ENCODE results near the gene FBRSL1.

FBRSL1 gene

DNA sequence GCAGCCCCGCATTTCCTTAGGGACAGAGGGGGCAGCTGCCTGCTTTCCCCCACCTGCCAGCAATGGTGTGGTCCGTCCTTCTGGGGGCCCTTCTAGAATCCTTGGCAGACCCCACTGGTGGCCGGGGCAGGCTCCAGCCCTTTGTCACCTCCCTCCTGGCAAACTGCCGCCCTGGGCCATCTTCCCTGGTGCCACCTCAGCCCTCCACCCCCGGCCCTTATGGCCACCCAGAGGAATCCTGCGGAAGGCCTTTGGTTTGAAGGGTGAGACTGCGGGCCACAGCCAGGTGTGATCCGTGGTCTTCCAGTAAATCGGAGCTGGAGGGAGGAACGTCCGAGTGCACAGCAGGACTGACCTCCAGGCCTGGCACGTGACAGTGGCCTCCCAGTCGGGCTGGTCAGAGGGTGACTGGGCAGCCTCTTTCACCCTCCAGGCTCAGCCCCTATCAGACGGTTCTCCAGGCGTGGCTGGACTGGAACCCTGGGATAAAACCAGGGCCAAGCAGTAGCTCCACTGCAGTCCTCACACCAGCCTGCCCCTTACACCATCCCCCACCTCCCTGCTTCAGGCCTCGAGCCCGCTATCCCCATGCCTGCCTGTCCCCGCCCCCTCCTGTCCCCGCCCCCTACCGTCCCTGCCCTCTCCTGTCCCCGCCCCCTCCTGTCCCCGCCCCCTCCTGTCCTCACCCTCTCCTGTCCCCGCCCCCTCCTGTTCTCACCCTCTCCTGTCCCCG lies 12.4 kb downstream of the FBRSL1 start:
- TF ChIP-seq, protein P1, sequence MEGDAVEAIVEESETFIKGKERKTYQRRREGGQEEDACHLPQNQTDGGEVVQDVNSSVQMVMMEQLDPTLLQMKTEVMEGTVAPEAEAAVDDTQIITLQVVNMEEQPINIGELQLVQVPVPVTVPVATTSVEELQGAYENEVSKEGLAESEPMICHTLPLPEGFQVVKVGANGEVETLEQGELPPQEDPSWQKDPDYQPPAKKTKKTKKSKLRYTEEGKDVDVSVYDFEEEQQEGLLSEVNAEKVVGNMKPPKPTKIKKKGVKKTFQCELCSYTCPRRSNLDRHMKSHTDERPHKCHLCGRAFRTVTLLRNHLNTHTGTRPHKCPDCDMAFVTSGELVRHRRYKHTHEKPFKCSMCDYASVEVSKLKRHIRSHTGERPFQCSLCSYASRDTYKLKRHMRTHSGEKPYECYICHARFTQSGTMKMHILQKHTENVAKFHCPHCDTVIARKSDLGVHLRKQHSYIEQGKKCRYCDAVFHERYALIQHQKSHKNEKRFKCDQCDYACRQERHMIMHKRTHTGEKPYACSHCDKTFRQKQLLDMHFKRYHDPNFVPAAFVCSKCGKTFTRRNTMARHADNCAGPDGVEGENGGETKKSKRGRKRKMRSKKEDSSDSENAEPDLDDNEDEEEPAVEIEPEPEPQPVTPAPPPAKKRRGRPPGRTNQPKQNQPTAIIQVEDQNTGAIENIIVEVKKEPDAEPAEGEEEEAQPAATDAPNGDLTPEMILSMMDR (IDR thresholded peaks at IDR 0.05): no peak

DNA sequence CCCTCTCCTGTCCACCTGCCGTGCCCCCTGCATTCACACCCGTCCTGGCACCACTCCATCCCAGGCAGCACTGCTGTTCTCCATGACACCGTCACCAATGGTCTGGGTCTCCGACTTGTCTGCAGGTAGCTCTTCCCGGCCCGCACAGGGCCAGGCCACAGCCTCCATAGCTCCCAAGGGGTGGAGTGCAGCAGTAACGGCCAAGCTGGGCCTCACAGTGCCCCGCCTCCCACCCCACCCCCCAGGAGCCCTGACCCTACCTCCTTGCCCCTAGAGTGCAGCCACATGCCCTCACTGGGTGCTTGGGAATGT lies 12.9 kb downstream of the FBRSL1 start:
- TF ChIP-seq, protein P1 (IDR thresholded peaks at IDR 0.05): no peak

DNA sequence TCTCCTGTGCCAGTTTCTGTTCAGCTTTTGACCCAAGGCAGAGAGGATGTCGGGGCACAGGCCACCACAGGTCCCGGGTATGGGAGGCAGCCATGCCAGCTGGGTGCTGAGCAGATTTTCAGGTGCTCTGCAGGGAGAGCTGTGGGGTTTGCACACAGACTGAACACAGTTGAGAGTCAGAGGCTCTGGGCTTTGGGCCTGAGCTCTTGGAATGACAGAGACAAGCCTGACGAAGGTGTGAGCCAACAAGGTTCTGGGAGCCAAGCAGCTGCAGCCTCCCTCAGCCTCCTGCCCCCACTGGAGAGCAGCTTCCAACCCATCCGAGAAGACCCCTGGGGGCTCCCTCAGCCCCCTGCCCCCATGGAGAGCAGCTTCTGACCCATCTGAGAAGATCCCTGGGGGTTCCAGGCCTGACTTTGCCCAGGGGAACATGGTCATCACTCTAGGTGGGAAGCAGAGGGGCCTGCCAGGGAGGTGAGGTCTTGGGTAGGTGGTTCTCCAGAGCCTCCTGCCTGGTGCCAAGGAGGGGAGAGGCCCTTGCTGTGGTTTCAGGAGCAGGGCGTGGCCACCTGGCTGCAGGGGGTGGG lies 13.8 kb downstream of the FBRSL1 start:
- TF ChIP-seq, protein P1 (IDR thresholded peaks at IDR 0.05): no peak

DNA sequence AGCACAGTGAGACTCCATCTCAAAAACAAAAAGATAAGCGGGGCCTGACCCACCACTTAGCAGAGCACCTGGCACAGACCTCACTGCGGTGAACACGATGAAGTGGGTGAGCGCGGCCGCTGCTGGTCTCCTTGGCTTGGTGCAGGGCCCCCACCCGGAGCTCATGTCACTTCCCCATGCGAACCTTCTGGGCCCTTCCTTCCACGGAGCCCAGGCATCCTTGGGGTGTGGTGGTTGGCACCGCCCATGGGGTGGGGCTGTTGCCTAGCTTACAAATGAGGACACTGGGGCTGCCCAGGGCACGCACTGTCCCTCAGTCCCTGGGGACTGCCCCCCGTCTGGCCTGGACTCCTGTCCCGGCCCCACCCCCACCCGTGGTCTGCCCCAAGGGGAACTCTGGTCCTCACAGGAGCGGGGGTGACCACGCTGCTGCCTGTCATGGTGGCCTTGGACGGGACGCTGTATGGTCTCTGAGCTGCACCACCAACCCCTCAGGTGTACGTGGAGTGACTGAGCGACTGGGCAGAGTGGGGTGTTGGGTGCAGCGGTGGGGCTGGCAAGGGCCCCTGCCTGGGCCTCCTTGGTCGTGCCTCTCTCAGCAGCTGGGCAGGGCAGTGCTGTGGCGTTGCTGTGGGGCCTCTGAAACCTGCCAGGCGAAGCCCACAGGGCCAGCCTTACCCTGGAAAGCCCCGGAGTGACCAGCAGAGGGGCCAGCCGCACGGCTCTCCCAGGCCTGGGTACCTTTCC lies 15.3 kb downstream of the FBRSL1 start:
- TF ChIP-seq, protein P1 (IDR thresholded peaks at IDR 0.05): no peak

DNA sequence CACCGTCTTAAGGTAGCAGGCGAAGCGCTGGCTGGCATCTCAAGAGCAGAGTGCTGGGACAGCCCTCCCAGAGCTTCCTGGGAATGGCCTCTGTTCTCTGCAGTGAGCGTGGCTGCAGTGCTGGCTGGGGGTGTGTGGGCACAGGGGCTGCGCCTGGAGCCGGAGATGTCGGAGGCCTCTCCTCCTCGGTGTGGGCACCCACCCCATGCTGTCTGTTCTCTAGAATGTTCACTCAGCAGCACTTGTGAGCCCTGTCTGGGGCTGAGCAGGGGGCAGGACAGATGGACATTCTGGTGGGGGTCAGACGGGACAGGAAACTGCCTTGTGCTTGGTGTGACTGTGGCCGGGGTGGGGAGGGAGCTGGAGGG lies 15.9 kb downstream of the FBRSL1 start:
- TF ChIP-seq, protein P1 (IDR thresholded peaks at IDR 0.05): no peak

DNA sequence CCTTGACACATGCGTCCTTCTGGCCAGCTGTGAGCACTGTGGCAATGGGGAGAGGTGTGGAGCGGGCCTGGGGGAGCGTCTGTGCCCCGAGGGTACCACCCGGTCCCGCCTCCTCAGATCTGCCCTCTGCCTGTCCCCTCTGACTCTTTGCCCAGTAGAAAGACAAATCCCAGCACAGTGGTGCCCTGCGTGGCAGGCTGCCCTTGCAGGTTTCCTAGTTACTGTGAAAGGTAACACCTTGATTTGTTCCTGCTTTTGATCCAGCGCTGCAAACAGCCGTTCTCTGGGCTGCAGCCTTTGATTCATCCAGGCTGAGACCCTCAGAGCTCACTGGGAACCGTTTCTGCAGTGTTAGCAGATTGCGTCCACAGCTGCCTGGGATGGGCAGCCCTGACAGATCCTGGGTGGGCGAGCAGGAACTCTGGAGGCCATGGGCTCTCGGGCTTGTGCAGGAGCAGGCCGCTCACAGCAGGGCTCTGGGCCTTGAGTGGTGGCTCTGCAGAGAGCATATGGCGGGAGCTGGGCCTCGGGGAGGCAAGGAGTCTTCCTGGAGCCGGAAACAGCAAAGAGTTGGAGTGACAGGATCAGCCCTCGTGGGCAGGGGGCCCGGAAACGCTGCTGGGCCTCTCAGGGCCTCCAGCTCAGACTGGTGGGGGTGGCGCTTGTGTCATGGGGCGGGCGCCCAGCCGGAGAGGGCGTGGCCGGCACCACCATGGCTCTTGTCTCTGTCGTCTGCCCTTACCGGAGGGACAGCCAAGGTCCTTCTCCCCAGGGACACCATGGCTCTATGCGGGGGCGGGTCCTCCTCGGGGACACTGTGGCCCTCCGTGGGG lies 16.6 kb downstream of the FBRSL1 start:
- TF ChIP-seq, protein P1 (IDR thresholded peaks at IDR 0.05): no peak

DNA sequence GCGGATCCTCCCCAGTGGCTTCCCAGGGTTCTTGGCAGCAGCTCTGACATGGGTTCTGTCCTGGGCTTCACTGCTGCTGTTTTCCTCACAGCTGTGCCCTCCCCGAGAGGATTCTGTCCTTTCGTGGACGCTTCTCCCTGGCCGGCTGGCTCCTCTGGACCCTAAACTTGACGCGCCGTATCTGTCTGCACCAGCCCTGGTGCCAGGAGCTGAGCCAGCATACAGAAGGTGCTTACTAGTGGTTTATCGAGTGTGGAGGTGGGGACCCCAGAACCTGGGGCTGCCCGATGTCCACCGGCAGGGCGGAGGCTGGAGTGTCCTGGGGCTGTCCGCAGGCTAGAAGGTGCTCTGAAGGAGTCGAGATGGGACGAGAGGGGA lies 17.2 kb downstream of the FBRSL1 start:
- TF ChIP-seq, protein P1 (IDR thresholded peaks at IDR 0.05): no peak
